CD14-positive monocyte (primary cell): ENCODE data around the gene KCNAB1. TPM values are rescaled to one million over a fixed set of nuclear protein-coding genes. Genes with fewer than 3 reads are reported as not detected.

ENCODE experiments used
- DNase-seq, 3 donors: peaks; one replicate each; pipeline ENCODE4 v3.0.0-alpha.2; 2011 to 2022
- H2AFZ ChIP-seq: 2 replicates; pipeline ENCODE4 v1.6.0; 2012; ENCODE audit warnings: mild to moderate bottlenecking, low read depth, low read length, inconsistent platforms; ENCODE audit not compliant: insufficient read depth, poor library complexity, severe bottlenecking
- H3K27ac ChIP-seq, 2 donors: 1 replicate in 1 of 2; 2 replicates in 1 of 2; pipeline ENCODE4 v1.5.1; 2012 to 2013; ENCODE audit warnings: low read length in 2 of 2, control low read depth in 1 of 2, inconsistent platforms in 1 of 2, low read depth in 1 of 2, mild to moderate bottlenecking in 1 of 2
- H3K27me3 ChIP-seq, 2 donors: one replicate each; pipeline versions ENCODE4 v1.6.0 to v1.6.1; 2011 to 2013; ENCODE audit warnings: low read length in 2 of 2; ENCODE audit not compliant: control insufficient read depth in 2 of 2, insufficient read depth in 2 of 2
- H3K36me3 ChIP-seq, 2 donors: replicated peaks in 1 of 2; 1 replicate in 1 of 2; 2 replicates in 1 of 2; pipeline versions ENCODE4 v1.5.1 to v1.6.1; 2012 to 2013; ENCODE audit warnings: low read length in 2 of 2, control low read depth in 1 of 2, inconsistent platforms in 1 of 2, mild to moderate bottlenecking in 1 of 2; ENCODE audit not compliant: insufficient read depth in 2 of 2, control insufficient read depth in 1 of 2
- H3K4me1 ChIP-seq, 2 donors: 1 replicate in 1 of 2; 2 replicates in 1 of 2; pipeline versions ENCODE4 v1.5.1 to v1.6.1; 2012 to 2013; ENCODE audit warnings: low read length in 2 of 2, control low read depth in 1 of 2, inconsistent platforms in 1 of 2, mild to moderate bottlenecking in 1 of 2, moderate library complexity in 1 of 2; ENCODE audit not compliant: insufficient read depth in 2 of 2, control insufficient read depth in 1 of 2
- H3K4me2 ChIP-seq: replicated peaks from 2 replicates; pipeline ENCODE3; 2012; ENCODE audit warnings: low read length, moderate library complexity, mild to moderate bottlenecking; ENCODE audit not compliant: poor library complexity, severe bottlenecking; ENCODE audit errors: extremely low read depth
- H3K4me3 ChIP-seq, 3 experiments: fragments of 200-600 bp in 1 of 3; sonication (generic) in 1 of 3; replicated peaks in 1 of 3; 1 replicate in 2 of 3; 2 replicates in 1 of 3; pipeline ENCODE4 v1.5.1; 2011 to 2013; ENCODE audit warnings: low read length in 3 of 3, mild to moderate bottlenecking in 3 of 3, control low read depth in 2 of 3, low read depth in 2 of 3, inconsistent platforms in 1 of 3, moderate library complexity in 1 of 3
- H3K79me2 ChIP-seq: 2 replicates; pipeline ENCODE4 v1.6.0; 2012; ENCODE audit warnings: mild to moderate bottlenecking, control low read depth, inconsistent platforms, low read length, moderate library complexity; ENCODE audit not compliant: insufficient read depth
- H3K9ac ChIP-seq: 2 replicates; pipeline ENCODE4 v1.6.0; 2017; ENCODE audit warnings: low read length, mild to moderate bottlenecking; ENCODE audit not compliant: insufficient read depth, poor library complexity, severe bottlenecking
- H3K9me3 ChIP-seq, 2 donors: replicated peaks in 1 of 2; 1 replicate in 1 of 2; 2 replicates in 1 of 2; pipeline versions ENCODE4 v1.5.1 to v1.6.1; 2012 to 2013; ENCODE audit warnings: low read length in 2 of 2, control low read depth in 1 of 2; ENCODE audit not compliant: control insufficient read depth in 1 of 2, insufficient read depth in 1 of 2
- H4K20me1 ChIP-seq: 2 replicates; pipeline ENCODE4 v1.6.0; 2012; ENCODE audit warnings: mild to moderate bottlenecking, low read length, control low read depth, moderate library complexity; ENCODE audit not compliant: insufficient read depth
- H3K27ac Mint-ChIP-seq, 7 donors: one replicate each; pipeline ENCODE4 v1.8.0; 2020; ENCODE audit warnings: mild to moderate bottlenecking in 7 of 7, mixed read lengths in 7 of 7, moderate library complexity in 6 of 7, inconsistent platforms in 2 of 7
- H3K27me3 Mint-ChIP-seq, 3 donors: one replicate each; pipeline ENCODE4 v1.8.0; 2021 to 2022; ENCODE audit warnings: low read depth in 3 of 3, mild to moderate bottlenecking in 3 of 3, mixed read lengths in 3 of 3, moderate library complexity in 3 of 3, inconsistent platforms in 1 of 3
- H3K36me3 Mint-ChIP-seq, 2 donors: one replicate each; pipeline ENCODE4 v1.8.0; 2020; ENCODE audit warnings: mixed read lengths in 2 of 2, inconsistent platforms in 1 of 2, mild to moderate bottlenecking in 1 of 2
- H3K4me1 Mint-ChIP-seq: one replicate; pipeline ENCODE4 v1.8.0; 2020; ENCODE audit warnings: mild to moderate bottlenecking, mixed read lengths
- H3K4me3 Mint-ChIP-seq, 2 donors: one replicate each; pipeline ENCODE4 v1.8.0; 2020; ENCODE audit warnings: mild to moderate bottlenecking in 2 of 2, mixed read lengths in 2 of 2, moderate library complexity in 1 of 2
- H3K9me3 Mint-ChIP-seq, 7 donors: one replicate each; pipeline ENCODE4 v1.8.0; 2020 to 2022; ENCODE audit warnings: mixed read lengths in 7 of 7, mild to moderate bottlenecking in 6 of 7, moderate library complexity in 6 of 7, inconsistent platforms in 2 of 7
- CTCF ChIP-seq: fragments of 200-600 bp; IDR thresholded peaks from one replicate; pipeline ENCODE4 v1.8.0; 2022; ENCODE audit warnings: antibody characterized with exemption, mild to moderate bottlenecking
- WGBS: methylation state at CpG from one replicate; pipeline ENCODE4 v1.1.5; 2013; ENCODE audit warnings: missing lambda C conversion rate; ENCODE audit not compliant: insufficient coverage; 5-methylcytosine and 5-hydroxymethylcytosine counted together
- intact Hi-C, 2 donors: fragments of 100-400 bp; cut with micrococcal nuclease; formaldehyde crosslinking; loops; one replicate each; pipeline versions ENCODE4 v1.15.0 to v1.15.1; 2023
- polyA plus RNA-seq, 3 donors: library from polyadenylated mRNA; depleted of rRNA in 1 of 3; unstranded in 2 of 3; stranded (reverse) in 1 of 3; fragments of 300-500 nt in 2 of 3; fragments of >200 nt in 1 of 3; fragmentation: Illumina TruSeq in 2 of 3; gene quantifications; 1 replicate in 2 of 3; 2 replicates in 1 of 3; pipeline ENCODE4 v1.2.3, GENCODE V29; 2012 to 2021

The KCNAB1 gene
- polyA plus RNA-seq, 3 donors: 0.08 to 0.14 TPM; not detected in 1

DNA sequence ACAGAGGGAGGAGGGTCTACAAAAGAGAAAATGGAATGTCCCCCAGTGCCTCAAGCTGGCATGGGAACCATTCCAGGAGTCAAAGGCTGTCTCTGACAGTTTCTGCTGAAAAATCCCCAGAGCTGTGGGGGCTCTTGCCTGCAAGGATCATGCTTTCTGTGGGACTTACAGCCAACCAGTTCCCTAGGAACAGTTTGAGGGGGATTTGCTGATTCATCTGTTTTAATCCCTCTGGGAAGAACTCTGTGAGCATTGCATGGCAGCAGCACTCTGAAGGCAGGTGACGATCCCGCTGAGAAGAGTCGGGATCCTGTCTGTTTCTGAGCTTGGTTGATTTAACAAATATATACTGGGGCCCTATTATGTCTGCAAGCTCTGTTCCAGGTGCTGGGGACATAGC is 258.5 kb downstream of the KCNAB1 start:
- no peaks in the 10 kb centered on the region for H3K9me3 ChIP-seq
- Mint-ChIP-seq H3K27me3 (peaks cover 0 to 5% (median 0%) of the 10 kb centered on the region in 3 donors), H3K27ac (no peak overlapping the region), H3K4me1 (no peaks in the 10 kb centered on the region), H3K9me3 (peaks cover 0 to 2% (median 0%) of the 10 kb centered on the region in 7 donors), H3K36me3 (no peaks in the 10 kb centered on the region), H3K4me3 (no peak overlapping the region)
- TF ChIP-seq CTCF: no peak
- H3K4me1 ChIP-seq: no peaks in the 10 kb centered on the region
- WGBS: no CpG with 5 or more reads among the region's 3 CpGs
- no peaks in the 10 kb centered on the region for H3K79me2 ChIP-seq
- H4K20me1 ChIP-seq: no peaks in the 10 kb centered on the region
- H2AFZ ChIP-seq: no peak overlapping the region
- H3K9ac ChIP-seq: no peak overlapping the region
- H3K27me3 ChIP-seq: no peaks in the 10 kb centered on the region
- intact Hi-C loops: no loop called here
- H3K4me2 ChIP-seq: no peak overlapping the region
- H3K4me3 ChIP-seq: no peak overlapping the region
- no peak overlapping the region for H3K27ac ChIP-seq
- DNase-seq: no peak
- no peaks in the 10 kb centered on the region for H3K36me3 ChIP-seq

DNA sequence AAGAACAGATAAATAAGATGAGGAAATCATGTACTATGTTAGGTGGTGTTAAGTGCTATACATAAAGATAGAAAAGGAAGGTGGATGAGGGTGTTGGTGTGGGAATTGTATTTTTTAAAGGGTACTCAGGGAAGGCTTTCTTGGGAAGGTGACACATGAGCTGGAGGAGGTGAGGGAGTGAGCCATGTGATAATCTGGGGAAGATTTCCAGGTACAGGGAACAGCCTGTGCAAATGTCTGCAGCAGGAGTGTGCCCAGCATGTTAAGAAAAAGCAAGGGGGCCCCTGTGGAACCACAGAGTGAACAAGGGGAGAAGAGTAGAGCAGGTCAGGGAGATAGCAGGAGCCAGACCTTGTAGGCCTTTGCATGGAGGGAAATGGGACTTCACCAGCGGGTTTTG is 258.9 kb downstream of the KCNAB1 start:
- Mint-ChIP-seq H3K9me3 (peaks cover 0 to 2% (median 0%) of the 10 kb centered on the region in 7 donors), H3K27me3 (peaks cover 0 to 5% (median 0%) of the 10 kb centered on the region in 3 donors), H3K4me1 (no peaks in the 10 kb centered on the region), H3K4me3 (no peak overlapping the region), H3K36me3 (no peaks in the 10 kb centered on the region), H3K27ac (no peak overlapping the region)
- Histone ChIP-seq H3K79me2 (no peaks in the 10 kb centered on the region), H3K9me3 (no peaks in the 10 kb centered on the region), H3K4me1 (no peaks in the 10 kb centered on the region), H3K27me3 (no peaks in the 10 kb centered on the region), H3K36me3 (no peaks in the 10 kb centered on the region), H3K4me3 (no peak overlapping the region), H2AFZ (no peak overlapping the region), H4K20me1 (no peaks in the 10 kb centered on the region), H3K4me2 (no peak overlapping the region), H3K27ac (no peak overlapping the region), H3K9ac (no peak overlapping the region)
- WGBS: 100% methylated on average over 1 of the region's 1 CpG
- intact Hi-C loops: no loop called here
- DNase-seq: no peak
- TF ChIP-seq CTCF: no peak
